ENCODE data around the gene AMPD1. TPM values are rescaled to one million over a fixed set of nuclear protein-coding genes. Genes with fewer than 3 reads are reported as not detected.

Gene AMPD1
- total and polyA plus RNA-seq, 8 donors = 0.47 TPM; not detected in 7

GRCh38 chr1:114694540-114695310 is 621 bp downstream of the AMPD1 start:
- intact Hi-C loops (cut with DNase I) = no loop called here
- TF ChIP-seq CTCF (IDR thresholded peaks at IDR 0.05) = no peak
- no peak for DNase-seq
- Histone ChIP-seq H3K4me3 (no peak overlapping the region), H3K9me3 (no peaks in the 10 kb centered on the region), H3K4me1 (no peaks in the 10 kb centered on the region), H3K27ac (no peak overlapping the region), H3K36me3 (no peaks in the 10 kb centered on the region), H3K27me3 (no peaks in the 10 kb centered on the region)
- FAIRE-seq = no peak
- 67 to 76% methylated on average over 9 of the region's 9 CpGs for WGBS, 2 donors
- ATAC-seq = no peak

- Histone ChIP-seq H3K27ac (no peak overlapping the region), H3K4me3 (no peak overlapping the region), H3K9me3 (no peaks in the 10 kb centered on the region), H3K27me3 (no peaks in the 10 kb centered on the region), H3K4me1 (no peaks in the 10 kb centered on the region), H3K36me3 (no peaks in the 10 kb centered on the region)
- no peak for TF ChIP-seq CTCF (IDR thresholded peaks at IDR 0.05)
- ATAC-seq = no peak
- FAIRE-seq = no peak
- 79 to 84% methylated on average over 3 of the region's 3 CpGs for WGBS, 2 donors
- DNase-seq = no peak
- intact Hi-C loops (cut with DNase I) = no loop called here
Measured at GRCh38 chr1:114692947-114693346, 2.4 kb downstream of the AMPD1 start.

GRCh38 chr1:114691061-114691460 is 4.3 kb downstream of the AMPD1 start:
- intact Hi-C loops (cut with DNase I) = no loop called here
- DNase-seq = no peak
- FAIRE-seq = no peak
- H3K36me3 ChIP-seq = no peaks in the 10 kb centered on the region
- no peak for TF ChIP-seq CTCF (IDR thresholded peaks at IDR 0.05)
- H3K4me1 ChIP-seq = no peaks in the 10 kb centered on the region
- no peak for ATAC-seq
- H3K27me3 ChIP-seq = no peaks in the 10 kb centered on the region
- H3K4me3 ChIP-seq = no peak overlapping the region
- no peaks in the 10 kb centered on the region for H3K9me3 ChIP-seq
- 68 to 75% methylated on average over 2 of the region's 2 CpGs for WGBS, 2 donors
- no peak overlapping the region for H3K27ac ChIP-seq

GRCh38 chr1:114690148-114690547 is 5.2 kb downstream of the AMPD1 start:
- no peak for TF ChIP-seq CTCF (IDR thresholded peaks at IDR 0.05)
- DNase-seq (no peak), ATAC-seq (no peak), FAIRE-seq (no peak)
- no peak overlapping the region for H3K4me3 ChIP-seq
- no peak overlapping the region for H3K27ac ChIP-seq
- no peaks in the 10 kb centered on the region for H3K9me3 ChIP-seq
- H3K27me3 ChIP-seq = no peaks in the 10 kb centered on the region
- H3K4me1 ChIP-seq = no peaks in the 10 kb centered on the region
- intact Hi-C loops (cut with DNase I) = no loop called here
- 52 to 56% methylated on average over 1 of the region's 1 CpG for WGBS, 2 donors
- no peaks in the 10 kb centered on the region for H3K36me3 ChIP-seq

- FAIRE-seq (no peak), DNase-seq (no peak), ATAC-seq (no peak)
- 65 to 84% methylated on average over 4 of the region's 4 CpGs for WGBS, 2 donors
- H3K4me3 ChIP-seq = no peak overlapping the region
- no peaks in the 10 kb centered on the region for H3K4me1 ChIP-seq
- intact Hi-C loops (cut with DNase I) = no loop called here
- no peak for TF ChIP-seq CTCF (IDR thresholded peaks at IDR 0.05)
- H3K27ac ChIP-seq = no peak overlapping the region
- H3K9me3 ChIP-seq = no peaks in the 10 kb centered on the region
- no peaks in the 10 kb centered on the region for H3K36me3 ChIP-seq
- H3K27me3 ChIP-seq = no peaks in the 10 kb centered on the region
Measured at GRCh38 chr1:114688526-114688925, 6.8 kb downstream of the AMPD1 start.
